HepG2 (cell line): ENCODE measurements around the gene KIAA1755.

Experiments used
- ASH2L ChIP-seq: fragments of 300-600, 200-600 bp; sonication (generic); IDR thresholded peaks from 2 replicates; pipeline ENCODE4 v1.7.0; 2017; ENCODE audit warnings: low read depth, mild to moderate bottlenecking, moderate library complexity, mixed read lengths, low read length; ENCODE audit not compliant: insufficient read length
- ZNF224 ChIP-seq: sonication (generic); formaldehyde crosslinking; IDR thresholded peaks from 2 replicates; pipeline ENCODE4 v1.5.0; 2020; ENCODE audit warnings: mild to moderate bottlenecking, missing genetic modification reagents
- ZNF83 ChIP-seq: sonication (generic); formaldehyde crosslinking; IDR thresholded peaks from 2 replicates; pipeline ENCODE4 v1.4.0; 2020; ENCODE audit warnings: missing genetic modification reagents, mild to moderate bottlenecking, borderline replicate concordance
- TF ChIP-seq, protein P1 (sequence below): sonication (generic); formaldehyde crosslinking; IDR thresholded peaks from 2 replicates; pipeline ENCODE4 v1.4.0; 2020; ENCODE audit warnings: missing genetic modification reagents, borderline replicate concordance
- TF ChIP-seq, protein P2 (sequence below): sonication (generic); formaldehyde crosslinking; IDR thresholded peaks from 2 replicates; pipeline ENCODE4 v1.5.0; 2020; ENCODE audit warnings: mild to moderate bottlenecking, missing genetic modification reagents, moderate library complexity
- TF ChIP-seq, protein P3 (sequence below): sonication (generic); formaldehyde crosslinking; IDR thresholded peaks from 2 replicates; pipeline ENCODE4 v1.8.0; 2022; ENCODE audit warnings: mild to moderate bottlenecking, missing genetic modification reagents, moderate library complexity

DNA sequence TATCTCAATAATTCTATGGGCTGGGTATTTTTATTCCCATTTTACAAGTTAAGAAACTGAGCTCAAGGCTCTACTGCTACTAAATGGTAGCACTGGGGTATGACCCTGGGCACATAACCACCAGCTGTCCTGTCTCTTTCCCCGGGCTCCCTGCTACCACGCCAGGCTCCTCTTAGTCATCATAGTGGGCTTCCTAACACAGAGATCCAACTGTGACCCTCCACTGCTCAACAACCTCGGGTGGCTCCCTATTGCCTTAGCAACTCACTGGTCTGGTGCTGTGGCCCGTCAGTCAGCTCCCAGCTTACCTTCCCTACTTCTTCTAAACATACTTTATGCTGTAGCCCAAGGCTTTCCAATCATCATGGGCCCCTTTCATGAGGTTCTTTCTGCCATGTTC is 4.5 kb downstream of the KIAA1755 start:
- TF ChIP-seq, protein P1, sequence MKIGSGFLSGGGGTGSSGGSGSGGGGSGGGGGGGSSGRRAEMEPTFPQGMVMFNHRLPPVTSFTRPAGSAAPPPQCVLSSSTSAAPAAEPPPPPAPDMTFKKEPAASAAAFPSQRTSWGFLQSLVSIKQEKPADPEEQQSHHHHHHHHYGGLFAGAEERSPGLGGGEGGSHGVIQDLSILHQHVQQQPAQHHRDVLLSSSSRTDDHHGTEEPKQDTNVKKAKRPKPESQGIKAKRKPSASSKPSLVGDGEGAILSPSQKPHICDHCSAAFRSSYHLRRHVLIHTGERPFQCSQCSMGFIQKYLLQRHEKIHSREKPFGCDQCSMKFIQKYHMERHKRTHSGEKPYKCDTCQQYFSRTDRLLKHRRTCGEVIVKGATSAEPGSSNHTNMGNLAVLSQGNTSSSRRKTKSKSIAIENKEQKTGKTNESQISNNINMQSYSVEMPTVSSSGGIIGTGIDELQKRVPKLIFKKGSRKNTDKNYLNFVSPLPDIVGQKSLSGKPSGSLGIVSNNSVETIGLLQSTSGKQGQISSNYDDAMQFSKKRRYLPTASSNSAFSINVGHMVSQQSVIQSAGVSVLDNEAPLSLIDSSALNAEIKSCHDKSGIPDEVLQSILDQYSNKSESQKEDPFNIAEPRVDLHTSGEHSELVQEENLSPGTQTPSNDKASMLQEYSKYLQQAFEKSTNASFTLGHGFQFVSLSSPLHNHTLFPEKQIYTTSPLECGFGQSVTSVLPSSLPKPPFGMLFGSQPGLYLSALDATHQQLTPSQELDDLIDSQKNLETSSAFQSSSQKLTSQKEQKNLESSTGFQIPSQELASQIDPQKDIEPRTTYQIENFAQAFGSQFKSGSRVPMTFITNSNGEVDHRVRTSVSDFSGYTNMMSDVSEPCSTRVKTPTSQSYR, result no peak
- TF ChIP-seq ASH2L (no peak), ZNF83 (CRISPR knock-in tag) (no peak), ZNF224 (no peak)
- TF ChIP-seq, protein P2, sequence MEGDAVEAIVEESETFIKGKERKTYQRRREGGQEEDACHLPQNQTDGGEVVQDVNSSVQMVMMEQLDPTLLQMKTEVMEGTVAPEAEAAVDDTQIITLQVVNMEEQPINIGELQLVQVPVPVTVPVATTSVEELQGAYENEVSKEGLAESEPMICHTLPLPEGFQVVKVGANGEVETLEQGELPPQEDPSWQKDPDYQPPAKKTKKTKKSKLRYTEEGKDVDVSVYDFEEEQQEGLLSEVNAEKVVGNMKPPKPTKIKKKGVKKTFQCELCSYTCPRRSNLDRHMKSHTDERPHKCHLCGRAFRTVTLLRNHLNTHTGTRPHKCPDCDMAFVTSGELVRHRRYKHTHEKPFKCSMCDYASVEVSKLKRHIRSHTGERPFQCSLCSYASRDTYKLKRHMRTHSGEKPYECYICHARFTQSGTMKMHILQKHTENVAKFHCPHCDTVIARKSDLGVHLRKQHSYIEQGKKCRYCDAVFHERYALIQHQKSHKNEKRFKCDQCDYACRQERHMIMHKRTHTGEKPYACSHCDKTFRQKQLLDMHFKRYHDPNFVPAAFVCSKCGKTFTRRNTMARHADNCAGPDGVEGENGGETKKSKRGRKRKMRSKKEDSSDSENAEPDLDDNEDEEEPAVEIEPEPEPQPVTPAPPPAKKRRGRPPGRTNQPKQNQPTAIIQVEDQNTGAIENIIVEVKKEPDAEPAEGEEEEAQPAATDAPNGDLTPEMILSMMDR (CRISPR knock-in tag), result no peak
- TF ChIP-seq, protein P3, sequence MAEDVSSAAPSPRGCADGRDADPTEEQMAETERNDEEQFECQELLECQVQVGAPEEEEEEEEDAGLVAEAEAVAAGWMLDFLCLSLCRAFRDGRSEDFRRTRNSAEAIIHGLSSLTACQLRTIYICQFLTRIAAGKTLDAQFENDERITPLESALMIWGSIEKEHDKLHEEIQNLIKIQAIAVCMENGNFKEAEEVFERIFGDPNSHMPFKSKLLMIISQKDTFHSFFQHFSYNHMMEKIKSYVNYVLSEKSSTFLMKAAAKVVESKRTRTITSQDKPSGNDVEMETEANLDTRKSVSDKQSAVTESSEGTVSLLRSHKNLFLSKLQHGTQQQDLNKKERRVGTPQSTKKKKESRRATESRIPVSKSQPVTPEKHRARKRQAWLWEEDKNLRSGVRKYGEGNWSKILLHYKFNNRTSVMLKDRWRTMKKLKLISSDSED (CRISPR knock-in tag), result no peak
